ENCODE measurements around the gene TMEFF2.

TMEFF2 gene

GRCh38 chr2:191970867-191971266 is 223.9 kb downstream of the TMEFF2 start:
- no peak for DNase-seq
- Mint-ChIP-seq H3K36me3 (ENCODE audit: insufficient read depth) (no peaks in the 10 kb centered on the region), H3K4me1 (ENCODE audit: low read depth in 2 of 2) (no peaks in the 10 kb centered on the region), H3K27ac (no peak overlapping the region), H3K9me3 (no peaks in the 10 kb centered on the region), H3K27me3 (peaks cover 0 to 5% of the 10 kb centered on the region in 2 donors), H3K4me3 (no peak overlapping the region)
- ATAC-seq (replicated peaks): no peak

DNA sequence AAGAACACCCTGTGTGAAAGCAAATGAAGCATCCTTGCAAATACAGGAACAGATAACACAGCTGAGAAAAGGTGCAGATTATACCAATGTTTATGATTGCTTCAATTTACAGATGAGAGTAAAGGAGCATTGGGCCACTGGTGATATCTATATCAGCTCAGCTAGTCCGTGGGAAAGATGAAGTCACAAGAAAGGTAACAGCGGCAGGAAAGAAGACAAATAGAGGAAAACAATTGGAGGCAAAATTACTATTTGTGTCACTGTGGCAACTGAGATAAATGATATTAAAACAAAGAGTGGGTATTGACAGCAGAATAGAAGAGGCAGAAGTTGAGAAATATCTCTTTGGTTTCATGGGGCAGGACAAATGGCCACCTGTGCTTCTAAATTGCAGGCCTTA is 226.6 kb downstream of the TMEFF2 start:
- ATAC-seq (replicated peaks) (no peak), DNase-seq (no peak)

GRCh38 chr2:191965733-191966132 is 229.0 kb downstream of the TMEFF2 start:
- no peaks in the 10 kb centered on the region for H3K9me3 Mint-ChIP-seq
- H3K27ac Mint-ChIP-seq: no peak overlapping the region
- DNase-seq (no peak), ATAC-seq (replicated peaks) (no peak)
- H3K4me3 Mint-ChIP-seq: no peak overlapping the region
- H3K4me1 Mint-ChIP-seq (ENCODE audit: low read depth in 2 of 2): no peaks in the 10 kb centered on the region
- H3K36me3 Mint-ChIP-seq (ENCODE audit: insufficient read depth): no peaks in the 10 kb centered on the region
- peaks cover 9 to 18% of the 10 kb centered on the region in 2 donors for H3K27me3 Mint-ChIP-seq

More for the DNA sequence above, 226.6 kb downstream of the TMEFF2 start:
- H3K4me3 Mint-ChIP-seq: no peak overlapping the region
- no peaks in the 10 kb centered on the region for H3K36me3 Mint-ChIP-seq (ENCODE audit: insufficient read depth)
- no peaks in the 10 kb centered on the region for H3K9me3 Mint-ChIP-seq
- H3K4me1 Mint-ChIP-seq (ENCODE audit: low read depth in 2 of 2): no peaks in the 10 kb centered on the region
- H3K27me3 Mint-ChIP-seq: peaks cover 9 to 23% of the 10 kb centered on the region in 2 donors
- H3K27ac Mint-ChIP-seq: no peak overlapping the region

GRCh38 chr2:191961556-191961955 is 233.2 kb downstream of the TMEFF2 start:
- Mint-ChIP-seq H3K4me1 (ENCODE audit: low read depth in 2 of 2) (no peaks in the 10 kb centered on the region), H3K36me3 (ENCODE audit: insufficient read depth) (no peaks in the 10 kb centered on the region), H3K4me3 (no peak overlapping the region), H3K27ac (no peak overlapping the region), H3K9me3 (no peaks in the 10 kb centered on the region), H3K27me3 (peaks cover 20 to 24% of the 10 kb centered on the region in 2 donors)
- no peak for DNase-seq
- no peak for ATAC-seq (replicated peaks)

- Mint-ChIP-seq H3K36me3 (ENCODE audit: insufficient read depth) (no peaks in the 10 kb centered on the region), H3K27me3 (peaks cover 7 to 18% of the 10 kb centered on the region in 2 donors), H3K4me1 (ENCODE audit: low read depth in 2 of 2) (no peaks in the 10 kb centered on the region), H3K4me3 (no peak overlapping the region), H3K27ac (no peak overlapping the region), H3K9me3 (no peaks in the 10 kb centered on the region)
- DNase-seq: no peak
- no peak for ATAC-seq (replicated peaks)
Measured at GRCh38 chr2:191959209-191959608, 235.5 kb downstream of the TMEFF2 start.

DNA sequence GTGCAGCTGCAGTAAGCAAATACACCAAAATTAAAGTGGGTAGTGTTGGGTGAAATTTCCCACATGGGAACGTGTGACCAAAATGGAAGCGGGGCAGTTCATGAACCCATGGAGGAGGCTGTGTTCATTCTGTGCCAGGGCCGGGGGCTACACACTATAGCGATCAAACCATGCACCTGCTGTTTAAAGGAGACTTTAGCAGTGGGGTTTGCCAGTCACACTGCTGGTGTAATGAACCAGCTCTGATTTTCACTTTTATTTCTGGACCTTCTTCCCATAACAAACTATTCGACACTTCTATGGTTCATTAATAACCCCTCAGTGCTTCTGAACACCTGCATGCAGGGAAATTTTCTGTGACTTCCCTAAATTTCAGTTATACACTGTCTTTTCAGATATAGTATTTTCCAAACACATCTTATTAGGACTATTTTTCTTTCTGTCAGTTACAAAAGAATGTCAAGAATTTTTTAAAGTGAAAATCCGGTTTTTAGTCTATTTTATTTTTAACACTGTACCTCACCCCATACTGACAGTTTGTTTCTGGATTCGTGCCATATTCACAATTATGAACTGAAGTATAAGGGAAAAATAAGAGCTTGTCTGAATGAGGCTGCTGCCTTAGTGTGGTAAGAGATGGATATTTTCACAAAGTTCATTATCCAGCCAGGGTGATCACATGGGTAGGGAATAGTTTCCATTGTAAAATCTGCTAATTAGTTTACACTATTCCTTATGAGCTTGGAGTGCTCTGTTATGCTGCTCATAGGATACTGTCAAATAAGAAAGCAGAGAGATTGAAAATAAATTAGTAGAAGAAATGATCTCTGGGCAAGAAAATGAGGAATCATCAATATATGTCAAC is 236.5 kb downstream of the TMEFF2 start:
- Mint-ChIP-seq H3K27me3 (peaks cover 6 to 18% of the 10 kb centered on the region in 2 donors), H3K9me3 (no peaks in the 10 kb centered on the region), H3K36me3 (ENCODE audit: insufficient read depth) (no peaks in the 10 kb centered on the region), H3K4me3 (no peak overlapping the region), H3K27ac (no peak overlapping the region), H3K4me1 (ENCODE audit: low read depth in 2 of 2) (no peaks in the 10 kb centered on the region)
- no peak for ATAC-seq (replicated peaks)
- no peak for DNase-seq

- Mint-ChIP-seq H3K27ac (no peak overlapping the region), H3K9me3 (no peaks in the 10 kb centered on the region), H3K27me3 (peaks cover 6 to 18% of the 10 kb centered on the region in 2 donors), H3K36me3 (ENCODE audit: insufficient read depth) (no peaks in the 10 kb centered on the region), H3K4me3 (no peak overlapping the region), H3K4me1 (ENCODE audit: low read depth in 2 of 2) (no peaks in the 10 kb centered on the region)
- no peak for DNase-seq
- ATAC-seq (replicated peaks): no peak
Measured at GRCh38 chr2:191954451-191954850, 240.3 kb downstream of the TMEFF2 start.

DNA sequence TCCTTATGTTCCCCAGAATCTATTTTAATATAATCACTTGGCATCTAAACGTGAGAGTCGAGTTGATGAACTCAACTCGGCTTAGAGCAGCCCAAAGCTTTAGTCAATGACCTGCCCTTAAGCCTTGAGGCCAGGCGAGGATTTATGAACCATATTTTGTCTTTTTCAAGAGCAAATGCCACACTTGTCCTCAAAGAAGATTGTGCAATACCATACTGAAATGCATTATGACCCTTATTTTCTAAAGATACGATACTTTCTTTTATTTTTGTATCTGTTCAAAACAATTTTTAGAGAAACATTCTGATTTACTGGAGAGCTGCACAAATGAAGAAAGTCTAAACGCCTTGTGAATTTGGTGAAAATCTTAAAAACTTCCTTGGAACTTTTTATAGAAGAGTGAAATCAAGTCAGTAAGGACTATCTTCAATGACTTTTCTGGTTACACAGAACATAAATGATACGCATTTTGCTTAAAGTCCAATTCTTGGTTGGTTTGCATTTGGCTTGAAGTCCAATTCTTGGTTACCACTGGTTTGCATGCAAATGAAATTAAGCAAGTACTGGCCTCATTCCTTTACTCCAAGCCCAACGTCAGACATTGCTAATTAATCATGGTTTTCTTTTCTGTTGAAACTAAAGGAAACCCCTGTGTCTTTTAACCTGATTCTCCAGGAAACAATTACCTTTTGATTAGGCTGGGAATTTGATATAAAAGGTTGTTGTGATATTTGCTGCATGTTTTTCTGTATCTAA is 242.0 kb downstream of the TMEFF2 start:
- no peak for ATAC-seq (replicated peaks)
- no peaks in the 10 kb centered on the region for H3K36me3 Mint-ChIP-seq (ENCODE audit: insufficient read depth)

DNA sequence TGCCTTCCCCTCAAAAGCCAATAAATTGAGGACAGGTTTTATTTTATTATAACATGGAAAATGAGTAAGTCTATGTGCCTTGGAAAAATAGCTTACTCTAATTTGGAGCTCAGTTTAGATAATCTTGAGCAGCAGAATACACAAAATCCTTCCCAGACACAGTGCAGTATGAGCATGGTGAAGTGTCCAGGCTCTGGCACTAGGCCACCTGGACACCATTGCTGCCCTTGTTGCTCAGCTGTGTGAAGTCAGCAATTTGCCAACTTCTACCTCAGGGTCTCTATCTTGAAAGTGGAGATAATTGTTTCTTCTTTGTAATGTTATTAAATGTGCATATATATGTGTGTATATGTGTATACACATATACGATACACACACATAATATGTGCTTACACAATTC is 242.9 kb downstream of the TMEFF2 start:
- DNase-seq: no peak
- no peak overlapping the region for H3K27ac Mint-ChIP-seq
- no peak overlapping the region for H3K4me3 Mint-ChIP-seq
- no peaks in the 10 kb centered on the region for H3K4me1 Mint-ChIP-seq (ENCODE audit: low read depth in 2 of 2)
- H3K36me3 Mint-ChIP-seq (ENCODE audit: insufficient read depth): no peaks in the 10 kb centered on the region
- H3K9me3 Mint-ChIP-seq: no peaks in the 10 kb centered on the region
- no peak for ATAC-seq (replicated peaks)
- H3K27me3 Mint-ChIP-seq: peaks cover 0 to 7% of the 10 kb centered on the region in 2 donors

More for the DNA sequence above, 242.0 kb downstream of the TMEFF2 start:
- no peaks in the 10 kb centered on the region for H3K9me3 Mint-ChIP-seq
- peaks cover 0 to 8% of the 10 kb centered on the region in 2 donors for H3K27me3 Mint-ChIP-seq
- DNase-seq: no peak
- H3K4me1 Mint-ChIP-seq (ENCODE audit: low read depth in 2 of 2): no peaks in the 10 kb centered on the region
- no peak overlapping the region for H3K27ac Mint-ChIP-seq
- no peak overlapping the region for H3K4me3 Mint-ChIP-seq

DNA sequence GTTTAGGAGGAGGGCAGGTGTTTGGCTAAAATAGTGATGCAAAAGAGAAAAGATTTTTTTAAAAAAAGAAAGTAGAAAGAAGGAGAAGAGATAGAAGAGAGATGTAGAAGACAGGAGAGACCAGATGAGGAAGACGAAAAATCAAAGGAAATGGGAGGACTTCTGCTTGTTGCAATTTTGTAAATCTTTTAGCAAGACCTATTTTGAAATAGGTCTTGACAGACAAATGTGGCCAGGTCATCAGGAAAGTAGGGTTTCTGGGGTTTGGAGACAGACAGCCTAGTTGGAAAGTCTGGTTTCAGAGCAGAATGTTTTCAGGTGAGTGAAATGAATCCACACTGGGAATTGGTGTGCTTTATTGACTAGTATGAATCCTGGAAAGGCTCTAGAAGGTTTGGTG is 243.4 kb downstream of the TMEFF2 start:
- DNase-seq (no peak), ATAC-seq (replicated peaks) (no peak)
- no peak overlapping the region for H3K4me3 Mint-ChIP-seq
- H3K27ac Mint-ChIP-seq: no peak overlapping the region
- no peaks in the 10 kb centered on the region for H3K36me3 Mint-ChIP-seq (ENCODE audit: insufficient read depth)
- H3K9me3 Mint-ChIP-seq: no peaks in the 10 kb centered on the region
- H3K27me3 Mint-ChIP-seq: peaks cover 0 to 7% of the 10 kb centered on the region in 2 donors
- H3K4me1 Mint-ChIP-seq (ENCODE audit: low read depth in 2 of 2): no peaks in the 10 kb centered on the region

DNA sequence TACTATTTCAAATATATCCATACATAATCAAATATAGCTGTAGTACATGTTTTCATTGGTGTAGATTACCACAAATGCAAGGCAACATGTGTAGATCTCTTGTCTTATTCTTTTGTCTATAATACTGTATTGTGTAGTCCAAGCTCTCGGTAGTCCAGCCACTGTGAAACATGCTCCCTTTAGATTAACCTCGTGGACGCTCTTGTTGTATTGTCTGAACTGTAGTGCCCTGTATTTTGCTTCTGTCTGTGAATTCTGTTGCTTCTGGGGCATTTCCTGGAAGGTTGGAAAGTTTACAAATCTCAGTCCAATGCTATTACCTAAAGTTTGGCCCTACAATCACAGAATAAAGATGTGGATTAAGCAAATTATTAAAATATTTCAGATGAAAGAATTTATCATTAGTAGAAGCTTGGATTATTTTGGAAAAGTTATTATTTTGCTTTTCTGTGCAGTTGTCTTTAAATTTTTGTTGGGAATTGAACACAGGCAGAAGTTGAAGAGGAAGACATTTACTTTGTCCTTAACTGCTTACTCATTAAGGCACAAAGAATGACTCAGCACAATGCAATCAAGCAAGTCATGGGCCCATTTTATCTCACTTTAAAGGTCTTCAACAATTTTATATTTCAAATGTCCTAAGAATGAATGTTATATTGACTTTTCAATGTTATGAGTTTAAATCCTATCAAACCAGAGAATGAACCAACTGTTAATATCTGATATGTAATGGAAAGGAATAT is 244.4 kb downstream of the TMEFF2 start:
- Mint-ChIP-seq H3K36me3 (ENCODE audit: insufficient read depth) (no peaks in the 10 kb centered on the region), H3K4me3 (no peak overlapping the region), H3K9me3 (no peaks in the 10 kb centered on the region), H3K4me1 (ENCODE audit: low read depth in 2 of 2) (no peaks in the 10 kb centered on the region), H3K27ac (no peak overlapping the region), H3K27me3 (peaks cover 0 to 7% of the 10 kb centered on the region in 2 donors)
- ATAC-seq (replicated peaks) (no peak), DNase-seq (no peak)

DNA sequence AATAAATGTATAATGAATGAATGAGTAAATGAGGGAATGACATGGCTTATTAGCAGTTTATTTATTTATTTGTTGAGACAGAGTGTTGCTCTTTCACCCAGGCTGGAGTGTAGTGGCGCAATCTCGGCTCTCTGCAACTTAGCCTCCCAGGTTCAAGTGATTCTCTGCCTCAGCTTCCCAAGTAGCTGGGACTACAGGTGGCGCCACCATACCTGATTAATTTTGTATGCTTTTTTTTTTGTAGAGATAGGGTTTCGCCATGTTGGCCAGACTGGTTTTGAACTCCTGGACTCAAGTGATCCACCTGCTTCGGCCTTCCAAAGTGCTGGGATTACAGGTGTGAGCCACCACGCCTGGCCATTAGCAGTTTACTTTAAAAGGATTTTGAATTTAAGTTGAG is 247.5 kb downstream of the TMEFF2 start:
- no peak overlapping the region for H3K27ac Mint-ChIP-seq
- no peaks in the 10 kb centered on the region for H3K4me1 Mint-ChIP-seq (ENCODE audit: low read depth in 2 of 2)
- H3K27me3 Mint-ChIP-seq: peaks cover 11 to 29% of the 10 kb centered on the region in 2 donors
- ATAC-seq (replicated peaks) (no peak), DNase-seq (no peak)
- no peak overlapping the region for H3K4me3 Mint-ChIP-seq
- no peaks in the 10 kb centered on the region for H3K36me3 Mint-ChIP-seq (ENCODE audit: insufficient read depth)
- no peaks in the 10 kb centered on the region for H3K9me3 Mint-ChIP-seq

DNA sequence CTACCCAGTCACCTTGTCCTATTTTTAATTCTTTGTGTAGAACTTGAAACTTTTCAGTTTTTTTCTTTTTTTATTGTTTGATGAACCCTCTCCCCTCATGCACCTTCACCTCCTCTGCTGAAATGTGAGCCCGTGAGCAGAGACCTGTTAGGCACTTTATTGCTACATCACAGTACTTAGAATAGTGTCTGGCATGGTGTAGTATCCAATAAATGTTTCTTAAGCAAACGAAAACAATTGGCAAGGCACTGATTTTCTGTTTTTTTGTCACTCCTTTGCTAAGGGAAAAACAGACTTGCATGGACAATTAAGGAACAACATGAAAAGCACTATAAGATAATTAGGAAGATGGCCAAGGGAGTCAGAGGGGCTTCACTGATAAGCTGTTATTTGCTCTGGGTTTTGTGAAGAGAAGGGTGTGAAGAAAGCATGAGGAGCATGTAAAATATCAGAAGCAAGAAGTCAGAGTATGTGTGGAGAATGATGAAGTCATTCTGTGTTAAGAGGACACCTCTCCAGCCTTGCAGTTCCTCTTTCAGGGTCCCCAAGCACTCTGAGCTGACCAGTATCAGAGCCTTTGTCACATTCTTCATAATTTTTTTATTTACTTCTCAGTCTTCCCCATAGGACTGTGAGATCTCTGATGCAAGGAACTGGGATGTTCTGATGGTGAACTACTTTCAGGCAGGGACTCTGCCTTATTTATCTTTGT is 248.1 kb downstream of the TMEFF2 start:
- no peak for ATAC-seq (replicated peaks)
- no peak overlapping the region for H3K4me3 Mint-ChIP-seq
- H3K9me3 Mint-ChIP-seq: no peaks in the 10 kb centered on the region
- peaks cover 11 to 32% of the 10 kb centered on the region in 2 donors for H3K27me3 Mint-ChIP-seq
- no peak for DNase-seq
- H3K36me3 Mint-ChIP-seq (ENCODE audit: insufficient read depth): no peaks in the 10 kb centered on the region
- H3K27ac Mint-ChIP-seq: no peak overlapping the region
- H3K4me1 Mint-ChIP-seq (ENCODE audit: low read depth in 2 of 2): no peaks in the 10 kb centered on the region

Measured in effector memory CD8-positive, alpha-beta T cell (primary cell).